ENCODE data around the gene CACNA2D3.

DNA sequence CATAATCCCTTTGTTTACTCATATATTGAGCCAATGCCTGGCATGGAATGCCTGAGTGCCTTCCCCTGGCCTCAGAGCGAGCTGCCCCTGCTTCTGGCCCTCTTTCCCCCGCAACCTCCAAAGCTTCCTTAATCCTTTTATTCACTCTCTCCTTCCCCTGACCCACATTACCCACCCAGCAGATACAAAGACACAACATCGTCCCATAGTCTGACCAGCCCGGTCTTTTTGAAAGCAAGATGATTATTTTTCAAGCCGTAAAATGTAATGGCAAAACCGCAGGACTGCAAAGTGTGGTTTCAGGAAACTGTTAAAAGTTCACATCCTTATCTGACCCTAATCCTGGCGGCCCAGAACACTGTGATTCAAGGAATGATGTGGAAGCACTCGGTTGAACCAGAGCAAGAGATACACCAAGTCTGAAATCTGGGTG is 883.9 kb downstream of the CACNA2D3 start:
- TF ChIP-seq BHLHE40 (IDR thresholded peaks at IDR 0.05; ENCODE audit: borderline replicate concordance) (no peak), FOXM1 (IDR thresholded peaks at IDR 0.05; ENCODE audit: borderline replicate concordance) (no peak), NFRKB (IDR thresholded peaks at IDR 0.05) (no peak), FOXA1 (IDR thresholded peaks at IDR 0.05) (no peak)

Data from HEK293T (cell line).